ENCODE data around the gene CCDC184.

The CCDC184 gene

DNA sequence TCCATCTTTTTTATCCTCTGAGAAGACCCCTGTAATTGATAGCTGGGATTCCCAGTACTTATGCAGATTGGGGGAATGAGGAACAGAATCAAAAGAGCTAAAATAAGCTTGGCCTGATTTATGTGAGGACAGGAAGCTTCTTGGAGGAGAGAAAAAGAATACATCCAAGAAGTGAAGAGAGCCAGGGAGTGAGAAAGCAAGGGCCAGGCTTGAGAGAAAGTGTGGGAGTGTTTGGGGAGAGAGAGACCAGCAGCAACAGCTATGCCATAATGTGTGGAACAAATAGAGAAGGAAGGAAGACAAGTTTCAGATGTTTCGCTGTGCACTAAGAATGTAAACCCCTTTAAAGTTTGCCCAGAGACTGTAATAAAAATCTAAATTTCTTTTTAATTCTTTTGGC, 4.0 kb upstream of the CCDC184 start:
- TF ChIP-seq CTCF (IDR thresholded peaks at IDR 0.05; ENCODE audit: control insufficient read depth, insufficient read depth, low read depth, low read length, missing control alignments), result no peak
- DNase-seq (ENCODE audit: low read depth), result no peak
- no peak overlapping the region for H3K4me3 ChIP-seq (ENCODE audit: control insufficient read depth, low read depth, low read length)

DNA sequence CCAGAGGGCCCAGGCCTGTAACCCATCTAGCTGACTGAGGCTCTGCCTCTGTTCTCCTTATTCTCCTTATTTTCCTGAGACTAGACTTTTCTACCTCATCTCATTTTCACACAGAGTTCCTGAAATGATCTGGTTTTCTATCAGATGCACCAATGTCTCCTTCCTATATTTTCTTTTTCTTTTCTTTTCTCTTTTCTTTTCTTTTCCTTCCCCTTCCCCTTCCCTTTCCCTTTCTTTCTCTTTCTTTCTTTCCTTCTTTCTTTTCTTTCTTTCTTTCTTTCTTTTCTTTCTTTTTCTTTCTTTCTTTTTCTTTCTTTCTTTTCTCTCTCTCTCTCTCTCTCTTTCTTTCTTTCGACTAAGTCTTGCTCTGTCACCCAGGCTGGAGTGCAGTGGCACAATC, 3.0 kb upstream of the CCDC184 start:
- TF ChIP-seq CTCF (IDR thresholded peaks at IDR 0.05; ENCODE audit: control insufficient read depth, insufficient read depth, low read depth, low read length, missing control alignments), result no peak
- DNase-seq (ENCODE audit: low read depth), result no peak
- no peak overlapping the region for H3K4me3 ChIP-seq (ENCODE audit: control insufficient read depth, low read depth, low read length)

- no peak overlapping the region for H3K4me3 ChIP-seq (ENCODE audit: control insufficient read depth, low read depth, low read length)
- DNase-seq (ENCODE audit: low read depth), result no peak
- TF ChIP-seq CTCF (IDR thresholded peaks at IDR 0.05; ENCODE audit: control insufficient read depth, insufficient read depth, low read depth, low read length, missing control alignments), result no peak
Observed at GRCh38 chr12:48180857-48181495, 2.5 kb upstream of the CCDC184 start.

- DNase-seq (ENCODE audit: low read depth), result no peak
- H3K4me3 ChIP-seq (ENCODE audit: control insufficient read depth, low read depth, low read length), result peak overlapping the region; percentile 64
- no peak for TF ChIP-seq CTCF (IDR thresholded peaks at IDR 0.05; ENCODE audit: control insufficient read depth, insufficient read depth, low read depth, low read length, missing control alignments)
Observed at GRCh38 chr12:48182631-48183030, 813 bp upstream of the CCDC184 start.

DNA sequence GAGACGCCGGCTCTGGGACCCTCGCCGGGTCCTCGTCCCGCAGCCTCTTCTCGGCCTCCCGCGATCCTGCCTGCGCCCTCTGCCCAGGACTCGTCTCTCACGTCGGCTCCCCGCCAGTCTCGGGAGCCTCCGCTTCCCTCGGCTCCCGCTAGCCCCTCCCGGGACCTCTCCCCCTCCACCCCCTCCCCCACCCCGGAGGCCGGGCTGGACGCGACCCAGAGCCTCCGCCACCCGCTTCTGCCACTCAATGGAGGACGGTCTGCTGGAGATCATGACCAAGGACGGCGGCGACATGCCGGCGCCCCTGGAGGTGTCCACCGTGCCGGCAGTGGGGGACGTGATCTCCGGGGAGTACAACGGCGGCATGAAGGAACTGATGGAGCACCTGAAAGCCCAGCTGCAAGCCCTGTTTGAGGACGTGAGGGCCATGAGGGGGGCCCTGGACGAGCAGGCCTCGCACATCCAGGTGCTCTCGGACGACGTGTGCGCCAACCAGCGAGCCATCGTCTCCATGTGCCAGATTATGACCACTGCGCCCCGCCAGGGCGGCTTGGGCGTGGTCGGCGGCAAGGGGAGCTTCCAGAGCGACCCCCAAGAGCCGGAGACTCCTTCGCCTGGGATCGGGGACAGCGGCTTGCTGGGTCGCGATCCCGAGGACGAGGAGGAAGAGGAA, 568 bp downstream of the CCDC184 start:
- TF ChIP-seq CTCF (IDR thresholded peaks at IDR 0.05; ENCODE audit: control insufficient read depth, insufficient read depth, low read depth, low read length, missing control alignments), result no peak
- H3K4me3 ChIP-seq (ENCODE audit: control insufficient read depth, low read depth, low read length), result peak overlapping the region; percentile 64
- DNase-seq (ENCODE audit: low read depth), result no peak

DNA sequence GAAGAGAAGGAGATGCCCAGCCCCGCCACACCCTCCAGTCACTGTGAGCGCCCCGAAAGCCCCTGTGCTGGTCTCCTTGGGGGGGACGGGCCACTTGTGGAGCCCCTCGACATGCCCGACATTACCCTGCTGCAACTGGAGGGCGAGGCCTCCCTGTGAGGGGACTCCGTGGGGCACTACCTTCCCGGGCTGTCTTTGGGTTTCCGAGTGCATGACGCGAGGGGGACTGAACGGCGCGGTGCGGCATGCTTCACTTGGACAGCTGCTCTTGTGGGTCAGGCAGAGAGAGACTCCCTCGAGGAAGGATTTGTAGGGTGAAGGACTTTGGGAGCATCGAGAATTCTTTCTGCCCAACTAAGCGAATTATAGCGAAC, 1.1 kb downstream of the CCDC184 start:
- no peak for DNase-seq (ENCODE audit: low read depth)
- no peak overlapping the region; the same call in 1 of the 2 replicates for H3K4me3 ChIP-seq (ENCODE audit: control insufficient read depth, low read depth, low read length)
- no peak for TF ChIP-seq CTCF (IDR thresholded peaks at IDR 0.05; ENCODE audit: control insufficient read depth, insufficient read depth, low read depth, low read length, missing control alignments)

Measured in AG09309 (cell line).